Measurements from ENCODE around the gene PCID2.

GRCh38 chr13:113243847-113244246 is 35.4 kb upstream of the PCID2 start:
- TF ChIP-seq CTCF (IDR thresholded peaks at IDR 0.05) = no peak
- TF ChIP-seq POLR2A (IDR thresholded peaks at IDR 0.05) = no peak

All from Peyer's patch (tissue), 4 donors.